Cardiac septum (tissue), 1 donor: Measurements from ENCODE around the gene AGAP3. TPM values are rescaled to one million over a fixed set of nuclear protein-coding genes. Genes with fewer than 3 reads are reported as not detected.
"Not testable (repeated sequence)": the region's sequence is repeated elsewhere in the genome, so short reads cannot be mapped to it uniquely, and the experiment has no call there.

ENCODE experiments used
- DNase-seq: peaks from one replicate; pipeline ENCODE4 v3.0.0-alpha.2; 2020; ENCODE audit warnings: low spot score
- intact Hi-C: fragments of 100-400 bp; cut with DNase I; formaldehyde crosslinking; loops from one replicate; pipeline ENCODE4 v1.14.0; 2022
- long read RNA-seq: library from polyadenylated mRNA; unstranded; transcript quantifications from one replicate; pipeline ENCODE4 v2.0.0, GENCODE V29; 2021
- total RNA-seq: library from RNA; stranded (reverse); fragmentation: NEBNext Ultra II Directional; extraction: Animal tissue kit (Norgen Biotek cat#: 25700); gene quantifications from one replicate; pipeline ENCODE4 v1.2.1, GENCODE V29; 2021
- donor health status: DM: no; HTN: no; CAD: no.

Gene AGAP3
- total RNA-seq = 67.5 TPM
- long read RNA-seq, transcript AGAP3-211 (9 exons, 2,039 nt) = major isoform, 23 of 105 reads
- long read RNA-seq, transcript AGAP3-202 (18 exons, 3,225 nt) = minor isoform, 13 of 105 reads
- long read RNA-seq, partial matches to known transcripts = 29 of 105 reads
- long read RNA-seq, other reads (novel, unspliced or antisense) = 38 of 105 reads

DNA sequence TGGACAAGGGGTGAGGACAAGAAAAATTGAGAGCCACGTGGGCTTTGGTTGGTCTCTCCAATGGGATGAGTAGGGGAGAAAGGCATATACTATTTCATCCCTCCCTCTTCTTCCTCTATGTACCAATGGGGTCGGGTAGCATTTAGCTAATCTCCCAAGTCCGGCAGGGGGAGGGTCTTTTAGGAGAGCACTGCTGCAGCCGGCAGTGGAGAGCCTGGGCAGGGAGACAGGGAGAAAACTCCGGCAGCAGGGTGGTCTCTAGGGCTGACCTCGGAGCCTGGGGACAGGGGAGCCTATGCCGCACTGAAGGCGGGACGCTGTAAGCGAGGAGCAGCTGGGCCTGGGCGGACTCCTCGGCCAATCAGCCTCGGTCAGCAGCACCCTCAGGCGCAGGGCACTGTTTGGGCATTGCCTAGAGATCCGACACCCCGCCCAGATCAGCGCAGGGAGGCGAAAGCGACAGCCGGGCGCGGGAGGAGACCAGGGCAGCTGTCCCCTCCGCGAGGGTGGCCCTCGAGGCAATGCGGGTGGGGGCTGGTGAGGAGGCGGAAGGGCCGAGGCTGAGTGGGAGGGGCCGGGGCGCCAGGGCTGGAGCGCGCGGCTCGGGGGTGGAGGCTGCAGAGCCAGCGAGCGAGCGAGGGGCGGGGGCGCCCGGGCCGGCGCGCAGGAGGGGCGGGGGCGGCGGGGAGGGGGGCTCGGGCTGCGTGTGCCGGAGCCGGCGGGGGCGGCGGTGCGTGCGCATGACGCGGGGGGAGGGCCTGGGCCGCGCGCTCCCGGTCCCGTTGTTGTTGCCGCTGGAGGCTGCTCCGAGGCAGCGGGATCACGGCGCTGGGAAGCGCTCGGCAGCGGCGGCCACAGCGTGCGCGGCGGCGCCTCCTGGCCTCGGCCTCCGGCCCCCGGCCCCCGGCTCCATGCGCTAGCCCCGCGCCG lies at the start of gene AGAP3:
TSS of gene AGAP3 (plus strand) at position 785 of the 930 bp plus-strand sequence. CDS start 267 bp downstream, outside the sequence.
- peak; percentile 95 for DNase-seq
- intact Hi-C loops = no loop called here

DNA sequence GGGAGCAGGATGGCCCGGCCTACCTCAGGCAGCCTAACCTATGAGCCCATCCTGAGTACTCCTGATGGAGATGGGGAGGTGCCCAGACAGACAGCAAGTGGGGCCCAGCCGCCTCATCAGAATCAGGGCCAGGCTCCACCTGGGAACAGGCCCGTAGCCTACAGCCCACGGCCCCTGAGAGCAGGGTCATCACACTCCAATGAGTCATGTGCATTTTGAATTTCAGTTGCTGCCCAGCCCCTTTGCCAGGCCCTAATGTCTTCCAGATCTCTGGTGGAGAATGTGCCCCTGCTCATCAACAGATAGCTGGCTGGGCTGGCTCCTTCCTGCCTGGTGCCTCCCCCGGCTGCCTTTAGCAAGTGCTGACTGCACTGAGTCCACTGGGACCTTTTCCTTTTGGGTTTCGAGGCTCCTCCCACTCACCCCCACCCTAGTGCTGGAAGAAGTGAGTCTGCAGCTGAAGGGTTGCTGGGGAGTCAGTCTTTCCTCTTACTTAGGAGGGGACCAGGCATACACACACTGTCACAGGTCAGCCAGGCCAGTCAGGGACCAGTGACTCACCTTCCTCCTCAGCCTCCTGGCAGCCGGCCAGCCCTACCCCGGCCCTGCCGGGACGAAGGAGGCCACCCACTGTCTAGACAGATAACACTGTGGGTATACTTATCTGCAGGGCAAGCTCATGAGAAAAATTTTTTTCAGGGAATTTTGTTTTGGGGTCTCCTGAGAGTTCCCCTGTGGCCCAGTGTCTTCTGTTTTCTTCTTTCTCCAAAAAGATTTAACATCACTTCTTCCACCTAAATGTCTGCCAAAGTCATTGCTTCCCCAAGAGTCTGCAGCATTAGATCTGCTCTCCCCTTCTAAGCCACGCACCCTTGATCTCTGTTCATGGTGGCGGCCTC lies 47.1 kb upstream of the AGAP3 start:
- intact Hi-C loops = no loop called here
- peak; percentile 85 for DNase-seq

DNA sequence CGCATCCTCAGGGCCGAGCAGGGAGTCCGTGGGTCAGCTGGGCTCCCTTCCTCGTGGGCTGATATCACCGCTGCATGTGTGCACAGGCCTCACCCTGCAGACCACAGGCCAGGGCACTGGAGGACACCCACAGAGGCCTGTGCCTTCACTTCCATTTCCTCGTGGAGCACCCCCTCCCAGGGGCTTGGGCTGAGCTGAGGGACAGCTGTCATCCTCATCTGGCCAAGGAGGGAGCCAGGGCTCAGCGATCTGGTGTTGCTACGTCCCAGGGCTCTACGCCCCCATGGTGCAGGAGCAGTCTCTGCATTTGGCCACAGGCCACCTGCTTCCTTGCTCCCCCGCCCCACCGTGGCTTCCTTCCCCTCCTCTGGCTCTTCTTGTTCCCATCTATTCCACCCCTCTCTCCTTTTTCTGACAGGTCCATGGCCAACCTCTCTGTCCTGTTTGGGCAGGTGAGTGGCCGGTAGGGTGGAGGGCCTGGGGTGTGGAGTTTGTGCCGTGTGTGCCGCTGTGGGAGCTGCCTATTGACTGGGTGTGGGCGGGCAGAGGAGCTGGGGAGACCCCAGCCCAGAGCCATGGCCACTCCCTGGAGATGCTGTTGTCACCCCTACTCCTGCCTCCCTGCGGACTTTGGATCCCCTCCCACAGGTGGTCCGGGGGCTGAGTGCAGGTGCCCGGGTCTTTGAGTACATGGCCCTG lies 46.3 kb upstream of the AGAP3 start:
- intact Hi-C loops = no loop called here
- DNase-seq = no peak

DNA sequence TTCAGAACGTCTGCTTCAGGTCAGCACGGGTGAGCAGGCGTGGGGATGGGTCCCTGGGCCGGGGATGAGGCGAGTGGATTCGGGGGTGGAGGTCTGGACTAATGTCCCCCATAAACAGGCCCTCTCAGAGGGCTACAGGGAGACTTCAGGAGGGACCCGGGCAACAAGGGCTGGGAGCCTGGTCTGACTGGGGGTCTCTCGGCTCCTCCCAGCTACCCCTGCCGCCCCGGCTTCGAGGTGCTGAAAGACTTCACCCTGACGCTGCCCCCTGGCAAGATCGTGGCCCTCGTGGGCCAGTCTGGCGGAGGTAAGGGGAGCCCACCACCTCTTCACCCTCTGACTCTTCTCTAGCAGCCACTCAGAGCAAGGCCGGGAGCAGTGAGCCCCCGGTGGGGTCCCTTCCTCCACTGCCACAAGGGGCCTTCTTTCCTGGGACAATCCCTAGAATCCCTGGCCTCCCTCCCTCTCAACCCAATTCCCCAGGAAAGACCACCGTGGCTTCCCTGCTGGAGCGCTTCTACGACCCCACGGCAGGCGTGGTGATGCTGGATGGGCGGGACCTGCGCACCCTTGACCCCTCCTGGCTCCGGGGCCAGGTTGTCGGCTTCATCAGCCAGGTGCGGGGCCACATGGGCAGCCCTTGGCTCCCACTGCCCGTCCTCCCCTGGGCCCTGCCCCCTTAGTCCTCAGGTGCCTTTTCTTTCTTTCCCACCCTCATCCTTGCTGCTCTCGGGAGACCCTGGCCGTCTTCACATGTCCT lies 45.5 kb upstream of the AGAP3 start:
- intact Hi-C loops = no loop called here

DNA sequence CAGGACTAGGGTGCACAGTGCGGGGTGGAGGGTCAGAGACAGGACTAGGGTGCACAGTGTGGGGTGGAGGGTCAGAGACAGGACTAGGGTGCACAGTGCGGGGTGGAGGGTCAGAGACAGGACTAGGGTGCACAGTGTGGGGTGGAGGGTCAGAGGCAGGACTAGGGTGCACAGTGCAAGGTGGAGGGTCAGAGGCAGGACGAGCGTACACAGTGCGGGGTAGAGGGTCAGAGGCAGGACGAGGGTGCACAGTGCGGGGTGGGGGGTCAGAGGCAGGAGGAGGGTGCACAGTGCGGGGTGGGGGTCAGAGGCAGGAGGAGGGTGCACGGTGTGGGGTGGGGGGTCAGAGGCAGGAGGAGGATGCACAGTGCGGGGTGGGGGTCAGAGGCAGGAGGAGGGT lies 42.8 kb upstream of the AGAP3 start:
- intact Hi-C loops = not testable (repeated sequence)

More for the DNA sequence above, 45.5 kb upstream of the AGAP3 start:
- no peak for DNase-seq

DNA sequence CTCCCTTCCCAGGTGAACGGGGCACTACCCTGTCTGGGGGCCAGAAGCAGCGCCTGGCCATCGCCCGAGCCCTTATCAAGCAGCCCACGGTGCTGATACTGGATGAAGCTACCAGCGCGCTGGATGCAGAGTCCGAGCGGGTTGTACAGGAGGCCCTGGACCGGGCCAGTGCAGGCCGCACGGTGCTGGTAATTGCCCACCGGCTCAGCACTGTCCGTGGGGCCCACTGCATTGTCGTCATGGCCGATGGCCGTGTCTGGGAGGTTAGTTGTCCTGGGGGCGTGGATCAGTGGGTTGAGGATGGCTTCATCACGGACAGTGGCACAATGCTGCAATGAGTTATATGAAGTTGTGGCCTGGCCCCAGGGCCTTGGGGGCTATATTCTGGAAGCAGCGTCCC lies 42.3 kb upstream of the AGAP3 start:
- intact Hi-C loops = no loop called here
- DNase-seq = no peak

More for the DNA sequence above, 42.8 kb upstream of the AGAP3 start:
- not testable (repeated sequence) for DNase-seq

DNA sequence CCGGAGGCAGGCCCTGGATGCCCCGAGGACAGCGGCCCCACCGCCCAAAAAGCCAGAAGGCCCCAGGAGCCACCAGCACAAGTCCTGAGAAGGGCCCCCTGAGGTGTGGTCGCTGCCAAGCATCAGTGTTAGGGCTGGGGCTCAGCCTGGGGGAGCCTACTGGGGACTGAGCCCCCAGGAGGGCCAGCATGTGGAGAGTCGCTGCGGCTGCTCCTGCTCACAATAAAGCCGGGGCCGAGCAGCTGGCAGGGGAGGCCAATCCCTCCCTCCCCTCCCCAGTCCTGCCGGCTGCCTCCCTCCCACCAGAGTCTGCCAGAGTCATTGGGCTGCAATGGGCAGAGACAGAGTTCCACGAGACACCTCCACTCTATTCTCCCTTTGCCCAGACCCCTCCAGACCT lies 41.0 kb upstream of the AGAP3 start:
- DNase-seq = no peak
- intact Hi-C loops = no loop called here

DNA sequence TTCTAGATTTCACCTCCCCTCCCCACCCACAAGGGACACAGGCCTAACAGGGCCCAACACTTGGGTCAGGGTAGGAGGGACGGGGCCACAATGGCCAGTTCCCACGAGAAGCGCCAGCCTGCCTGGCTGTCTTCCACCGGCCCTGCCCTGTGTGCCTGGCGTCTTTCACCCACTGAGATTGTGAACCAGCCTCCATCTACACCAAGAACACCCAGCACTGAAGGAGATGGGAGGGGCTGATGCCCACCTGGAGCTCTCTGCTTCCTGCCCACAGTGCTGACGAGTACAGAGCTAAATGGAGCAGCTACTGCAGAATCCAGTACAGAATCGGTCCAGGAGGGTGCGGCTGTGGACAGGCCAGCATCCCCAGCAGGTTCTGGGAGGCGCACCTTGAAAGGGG lies 40.3 kb upstream of the AGAP3 start:
- no peak for DNase-seq
- intact Hi-C loops = no loop called here

DNA sequence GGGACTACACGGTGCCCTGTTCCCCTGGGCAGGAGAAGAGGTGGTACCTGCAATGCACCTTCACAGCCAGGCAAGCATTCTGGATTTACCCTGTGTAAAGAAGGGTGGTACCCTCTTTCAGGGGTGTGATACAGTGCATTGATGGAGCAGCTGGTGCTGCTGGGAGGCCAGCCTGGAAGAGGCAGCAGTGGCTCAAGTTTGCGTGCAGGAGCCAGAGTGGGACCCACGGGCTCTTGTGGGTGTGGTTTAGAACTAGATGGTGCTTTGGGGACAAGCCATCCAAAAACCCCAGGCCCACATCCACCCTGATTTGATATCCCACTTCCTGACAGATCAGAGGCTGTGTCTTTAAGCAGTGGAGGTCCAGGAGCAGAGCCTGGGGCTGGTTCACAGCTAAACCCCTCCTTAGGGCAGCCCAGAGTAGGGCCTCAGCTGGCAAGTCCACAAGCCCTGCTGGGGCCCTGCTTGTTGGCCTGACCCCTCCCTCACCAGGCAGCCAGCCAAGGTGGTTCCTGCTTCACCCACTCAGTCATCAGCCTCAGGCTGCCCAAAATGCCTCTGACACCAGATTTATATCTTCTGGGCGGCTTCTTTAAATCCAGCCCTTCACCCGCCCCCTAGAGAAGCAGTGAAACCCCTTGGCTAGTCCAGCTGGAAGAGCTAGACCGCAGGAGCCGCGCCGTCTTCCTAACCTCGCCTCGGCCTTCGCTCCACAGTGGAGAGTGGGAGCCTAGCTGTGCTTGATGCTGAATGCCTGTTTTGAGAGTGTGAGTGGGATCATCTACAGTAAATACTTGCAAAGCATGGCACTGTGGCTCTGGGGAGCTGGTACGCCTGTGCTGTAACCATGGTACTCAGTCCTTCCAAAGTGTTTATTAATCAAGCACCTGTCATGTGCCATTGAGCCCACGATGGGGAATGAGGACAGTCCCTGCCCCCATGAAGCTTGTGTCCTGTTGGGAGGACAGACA lies 39.4 kb upstream of the AGAP3 start:
- DNase-seq = no peak

DNA sequence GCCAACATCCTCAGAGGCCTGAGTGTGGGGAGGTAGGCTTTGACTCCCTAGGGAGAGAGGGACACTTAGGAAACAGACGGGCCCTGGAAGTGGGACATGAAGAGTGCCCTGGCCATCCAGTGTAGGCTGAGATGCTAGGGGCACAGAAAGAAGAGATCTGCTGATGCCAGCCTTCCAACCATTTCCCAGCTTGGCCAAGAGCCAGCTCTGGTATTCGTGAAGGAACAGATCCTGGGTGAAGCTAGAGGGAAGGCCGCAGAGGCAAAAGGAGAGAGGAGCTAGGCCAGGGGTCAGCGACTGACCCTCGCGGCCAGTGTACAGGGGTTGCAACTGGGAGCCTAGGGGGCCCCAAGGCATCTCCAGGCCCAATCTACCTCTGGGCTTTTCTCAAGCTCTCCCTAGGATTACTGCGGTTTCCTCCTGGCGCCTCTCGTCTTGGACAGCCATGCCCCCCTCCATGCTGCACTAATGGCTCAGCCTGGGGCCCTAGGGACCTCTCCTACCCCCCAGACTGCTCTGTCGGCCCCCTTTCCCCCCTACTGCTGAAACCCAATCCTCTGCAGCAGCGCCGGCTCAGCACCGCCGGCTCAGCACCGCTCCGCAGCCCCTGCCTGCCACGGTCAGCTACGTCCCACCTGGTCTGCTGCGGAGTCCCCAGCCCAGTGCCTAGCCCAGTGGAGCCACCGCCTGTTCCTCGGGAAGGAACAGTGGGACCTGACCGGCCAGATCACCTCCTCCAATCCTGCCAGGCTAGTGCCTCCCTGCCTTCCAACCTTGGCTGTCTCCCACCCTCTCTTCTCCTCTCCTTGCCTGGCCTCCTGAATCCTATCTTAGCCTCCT lies 38.1 kb upstream of the AGAP3 start, which contains the start of gene ASIC3:
TSS of gene ASIC3 (plus strand) at position 556 of the 840 bp plus-strand sequence. CDS start 355 bp downstream, outside the sequence.
- intact Hi-C loops = no loop called here
- no peak for DNase-seq

More for the DNA sequence above, 39.4 kb upstream of the AGAP3 start:
- intact Hi-C loops = no loop called here

DNA sequence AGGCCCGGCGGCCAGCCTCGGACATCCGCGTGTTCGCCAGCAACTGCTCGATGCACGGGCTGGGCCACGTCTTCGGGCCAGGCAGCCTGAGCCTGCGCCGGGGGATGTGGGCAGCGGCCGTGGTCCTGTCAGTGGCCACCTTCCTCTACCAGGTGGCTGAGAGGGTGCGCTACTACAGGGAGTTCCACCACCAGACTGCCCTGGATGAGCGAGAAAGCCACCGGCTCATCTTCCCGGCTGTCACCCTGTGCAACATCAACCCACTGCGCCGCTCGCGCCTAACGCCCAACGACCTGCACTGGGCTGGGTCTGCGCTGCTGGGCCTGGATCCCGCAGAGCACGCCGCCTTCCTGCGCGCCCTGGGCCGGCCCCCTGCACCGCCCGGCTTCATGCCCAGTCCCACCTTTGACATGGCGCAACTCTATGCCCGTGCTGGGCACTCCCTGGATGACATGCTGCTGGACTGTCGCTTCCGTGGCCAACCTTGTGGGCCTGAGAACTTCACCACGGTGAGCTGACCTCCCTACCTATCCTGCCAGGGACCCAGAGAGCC lies 37.3 kb upstream of the AGAP3 start:
- DNase-seq = no peak
- intact Hi-C loops = no loop called here

DNA sequence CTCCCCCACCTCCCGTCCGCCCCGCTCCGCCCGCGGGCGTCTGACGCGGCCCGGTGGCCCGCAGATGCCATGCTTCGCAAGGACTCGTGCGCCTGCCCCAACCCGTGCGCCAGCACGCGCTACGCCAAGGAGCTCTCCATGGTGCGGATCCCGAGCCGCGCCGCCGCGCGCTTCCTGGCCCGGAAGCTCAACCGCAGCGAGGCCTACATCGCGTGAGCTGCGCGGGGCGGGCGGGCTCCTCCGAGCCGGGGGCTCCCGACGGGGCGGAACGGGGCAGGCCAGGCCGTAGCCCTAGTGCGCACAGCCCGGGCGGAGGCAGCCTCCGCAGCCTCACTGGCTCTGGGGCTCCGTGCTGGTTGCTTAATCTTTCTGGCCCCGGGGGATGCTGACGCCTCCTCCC lies 35.2 kb upstream of the AGAP3 start:
- no peak for DNase-seq
- intact Hi-C loops = no loop called here

DNA sequence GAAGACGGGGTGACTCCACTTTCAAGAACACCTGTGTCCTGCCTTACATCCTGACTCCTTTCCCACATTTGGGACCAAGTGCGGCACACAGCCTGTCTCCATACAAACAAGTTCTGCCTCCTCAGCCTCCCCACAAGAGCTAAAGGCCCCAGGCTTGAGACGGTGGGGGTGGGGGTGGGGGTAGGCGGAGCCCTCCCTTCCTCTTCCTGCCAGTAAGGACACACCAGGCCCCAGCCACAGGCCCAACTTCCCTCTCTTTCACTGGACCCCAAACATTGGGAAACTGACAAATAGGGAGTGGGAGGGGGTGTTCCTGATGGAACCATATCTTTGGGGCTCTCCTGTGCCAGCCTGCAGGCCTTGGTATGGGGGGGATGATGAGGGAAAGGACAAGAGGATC lies 33.2 kb upstream of the AGAP3 start:
- no peak for DNase-seq
- intact Hi-C loops = no loop called here

DNA sequence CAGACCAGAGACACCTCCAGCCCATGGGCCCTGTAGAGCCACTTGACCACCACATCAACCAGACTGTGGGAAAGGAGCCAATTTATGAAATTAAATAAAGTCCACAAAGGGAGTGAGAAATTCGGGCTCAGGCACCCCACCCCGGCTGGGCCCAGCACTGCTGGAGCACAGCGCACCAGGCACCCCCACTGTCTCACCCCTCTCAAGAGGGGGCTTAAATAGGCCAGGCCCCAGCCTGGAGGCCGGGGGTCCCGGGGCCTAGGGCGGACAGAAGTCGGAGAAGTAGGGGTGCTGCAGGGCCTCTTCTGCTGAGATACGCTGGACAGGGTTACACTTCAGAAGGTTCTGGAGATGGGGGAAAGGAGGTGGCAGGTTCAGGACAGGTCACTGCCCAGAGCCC lies 32.5 kb upstream of the AGAP3 start:
- no peak for DNase-seq
- intact Hi-C loops = no loop called here

DNA sequence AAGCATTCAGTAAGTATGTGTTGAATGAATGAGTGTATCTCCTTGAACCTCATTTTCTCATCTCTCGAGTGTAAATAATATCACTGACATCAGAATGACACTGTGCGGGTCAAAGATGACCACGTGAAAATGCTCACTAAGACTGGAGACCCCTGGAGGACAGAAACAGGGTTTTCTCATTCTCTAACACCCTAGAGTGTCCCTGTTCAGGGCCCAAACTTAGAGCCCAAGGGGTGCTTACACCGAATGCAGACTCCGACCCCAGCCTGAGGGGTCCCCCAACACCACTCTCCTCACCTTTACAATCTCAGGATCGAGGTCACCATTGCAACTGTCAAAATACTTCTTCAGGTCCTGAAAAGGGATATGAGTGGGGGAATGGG lies 30.0 kb upstream of the AGAP3 start:
- DNase-seq = no peak
- intact Hi-C loops = no loop called here
